Cardiac fibroblast (primary cell): Measurements from ENCODE around the gene RTN4IP1.

Source experiments
- DNase-seq, 2 donors: peaks; one replicate each; pipeline versions ENCODE4 v3.0.0 to v3.0.0-alpha.2; 2010; ENCODE audit warnings: low read depth in 2 of 2
- H3K4me3 ChIP-seq, 2 donors: replicated peaks in 1 of 2; 1 replicate in 1 of 2; 2 replicates in 1 of 2; pipeline ENCODE4 v1.5.1; 2011; ENCODE audit warnings: low read depth in 2 of 2, low read length in 2 of 2, mild to moderate bottlenecking in 2 of 2, moderate library complexity in 1 of 2
- CTCF ChIP-seq: IDR thresholded peaks from one replicate; pipeline ENCODE4 v1.5.1; 2011; ENCODE audit warnings: low read depth, mild to moderate bottlenecking, low read length, inconsistent platforms

The RTN4IP1 gene

GRCh38 chr6:106574741-106575458, 54.4 kb downstream of the RTN4IP1 start:
- DNase-seq: peak; percentile 69 to 80
- no peak for TF ChIP-seq CTCF
- H3K4me3 ChIP-seq: no peak overlapping the region

GRCh38 chr6:106572875-106573585, 56.3 kb downstream of the RTN4IP1 start:
- no peak overlapping the region for H3K4me3 ChIP-seq

GRCh38 chr6:106572436-106572835, 56.9 kb downstream of the RTN4IP1 start:
- H3K4me3 ChIP-seq: no peak overlapping the region
- no peak for TF ChIP-seq CTCF
- DNase-seq: no peak

More at GRCh38 chr6:106572875-106573585, 56.3 kb downstream of the RTN4IP1 start:
- DNase-seq: no peak
- TF ChIP-seq CTCF: no peak

GRCh38 chr6:106569428-106569827, 59.9 kb downstream of the RTN4IP1 start:
- H3K4me3 ChIP-seq: no peak overlapping the region
- no peak for TF ChIP-seq CTCF
- peak in 1 of 2 donors; percentile 48 for DNase-seq

GRCh38 chr6:106568530-106568929, 60.8 kb downstream of the RTN4IP1 start:
- DNase-seq: peak in 1 of 2 donors; percentile 47
- TF ChIP-seq CTCF: no peak
- no peak overlapping the region for H3K4me3 ChIP-seq

GRCh38 chr6:106564476-106564875, 64.8 kb downstream of the RTN4IP1 start:
- DNase-seq: no peak
- TF ChIP-seq CTCF: no peak
- no peak overlapping the region for H3K4me3 ChIP-seq
